IPS-15b (cell line): ENCODE results near the gene OR8H3.
"Not testable (repeated sequence)": the region's sequence is repeated elsewhere in the genome, so short reads cannot be mapped to it uniquely, and the experiment has no call there.

Experiments
- H3K27me3 ChIP-seq: one replicate; pipeline ENCODE4 v1.6.1; 2013; ENCODE audit warnings: low read length; ENCODE audit not compliant: control insufficient read depth, insufficient read depth
- H3K36me3 ChIP-seq: one replicate; pipeline ENCODE4 v1.6.1; 2013; ENCODE audit warnings: low read length; ENCODE audit not compliant: control insufficient read depth, insufficient read depth
- H3K4me1 ChIP-seq: one replicate; pipeline ENCODE4 v1.6.1; 2013; ENCODE audit warnings: mild to moderate bottlenecking, low read length; ENCODE audit not compliant: control insufficient read depth, insufficient read depth
- H3K4me3 ChIP-seq: one replicate; pipeline ENCODE4 v1.5.1; 2013; ENCODE audit warnings: low read depth, low read length
- H3K9ac ChIP-seq: one replicate; pipeline ENCODE4 v1.6.1; 2013; ENCODE audit warnings: low read depth, mild to moderate bottlenecking, low read length
- H3K9me3 ChIP-seq: one replicate; pipeline ENCODE4 v1.6.1; 2013; ENCODE audit warnings: mild to moderate bottlenecking, low read length; ENCODE audit not compliant: control insufficient read depth, insufficient read depth

Gene OR8H3, protein sequence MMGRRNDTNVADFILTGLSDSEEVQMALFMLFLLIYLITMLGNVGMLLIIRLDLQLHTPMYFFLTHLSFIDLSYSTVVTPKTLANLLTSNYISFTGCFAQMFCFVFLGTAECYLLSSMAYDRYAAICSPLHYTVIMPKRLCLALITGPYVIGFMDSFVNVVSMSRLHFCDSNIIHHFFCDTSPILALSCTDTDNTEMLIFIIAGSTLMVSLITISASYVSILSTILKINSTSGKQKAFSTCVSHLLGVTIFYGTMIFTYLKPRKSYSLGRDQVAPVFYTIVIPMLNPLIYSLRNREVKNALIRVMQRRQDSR

DNA sequence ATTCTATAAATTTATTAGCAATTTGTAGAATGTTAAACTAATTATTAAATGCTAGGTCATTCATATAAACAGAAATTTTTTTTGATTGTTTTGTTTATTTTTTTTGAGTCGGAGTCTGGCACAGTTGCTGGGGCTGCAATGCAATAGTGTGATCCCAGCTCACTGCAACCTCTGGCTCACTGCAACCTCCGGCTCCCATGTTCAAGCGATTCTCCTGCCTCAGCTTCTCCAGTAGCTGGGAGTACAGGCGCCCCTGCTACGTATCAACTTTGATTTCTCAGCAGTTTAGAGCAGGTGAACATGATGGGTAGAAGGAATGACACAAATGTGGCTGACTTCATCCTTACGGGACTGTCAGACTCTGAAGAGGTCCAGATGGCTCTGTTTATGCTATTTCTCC, at the start of gene OR8H3:
Gene OR8H3, plus strand, starts transcription at position 301 of the 400 bp plus-strand sequence. Its CDS starts 0 bp downstream, at position 301.
- no peaks in the 10 kb centered on the region for H3K4me1 ChIP-seq
- no peaks in the 10 kb centered on the region for H3K9me3 ChIP-seq
- H3K27me3 ChIP-seq: no peaks in the 10 kb centered on the region
- H3K4me3 ChIP-seq: no peak within 1 kb of the TSS
- no peak within 1 kb of the TSS for H3K9ac ChIP-seq
- no peaks in the 10 kb centered on the region for H3K36me3 ChIP-seq

DNA sequence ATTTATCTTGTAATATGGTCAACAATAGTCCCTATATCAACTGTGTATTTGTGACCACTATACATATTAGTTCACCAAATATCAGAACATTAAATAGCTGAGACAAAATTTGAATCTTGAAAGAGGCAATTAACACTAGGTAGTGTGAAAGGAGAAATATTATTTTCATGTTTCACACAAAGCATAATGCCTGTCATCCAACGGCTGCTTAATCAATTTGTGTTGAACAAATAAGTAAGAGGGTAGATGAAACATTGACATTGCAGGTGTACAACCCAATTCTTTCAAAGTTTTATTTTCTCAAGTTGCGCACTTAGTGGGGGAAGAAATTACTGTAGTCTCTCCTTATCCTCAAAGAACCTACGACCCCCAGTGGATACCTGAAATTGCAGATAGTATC, 32.5 kb upstream of the OR8H3 start:
- no peak overlapping the region for H3K9ac ChIP-seq
- H3K27me3 ChIP-seq: no peaks in the 10 kb centered on the region
- no peaks in the 10 kb centered on the region for H3K9me3 ChIP-seq
- H3K36me3 ChIP-seq: no peaks in the 10 kb centered on the region
- no peak overlapping the region for H3K4me3 ChIP-seq
- no peaks in the 10 kb centered on the region for H3K4me1 ChIP-seq

DNA sequence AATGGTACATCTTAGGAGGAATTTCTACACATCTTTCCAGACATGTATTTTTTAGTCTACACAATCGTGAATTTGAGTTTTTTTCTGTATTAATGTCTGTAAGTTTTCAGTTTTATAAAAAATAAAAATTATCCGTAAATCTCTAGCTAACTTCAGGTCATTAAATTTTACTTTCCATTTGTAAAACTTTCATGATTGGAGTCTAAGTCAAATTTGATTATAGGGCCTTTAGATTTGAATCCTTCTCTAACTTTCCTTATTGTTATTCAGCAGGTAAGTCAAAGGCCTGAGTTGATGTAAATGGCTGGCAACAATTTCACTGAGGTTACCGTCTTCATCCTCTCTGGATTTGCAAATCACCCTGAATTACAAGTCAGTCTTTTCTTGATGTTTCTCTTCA, 29.2 kb upstream of the OR8H3 start, which contains the start of gene OR8I2:
Gene OR8I2, plus strand, starts transcription at position 301 of the 400 bp plus-strand sequence. Its CDS starts 0 bp downstream, at position 301.
- Histone ChIP-seq H3K36me3 (no peaks in the 10 kb centered on the region), H3K9ac (no peak within 1 kb of the TSS), H3K4me1 (no peaks in the 10 kb centered on the region), H3K9me3 (no peaks in the 10 kb centered on the region), H3K27me3 (no peaks in the 10 kb centered on the region), H3K4me3 (no peak within 1 kb of the TSS)

DNA sequence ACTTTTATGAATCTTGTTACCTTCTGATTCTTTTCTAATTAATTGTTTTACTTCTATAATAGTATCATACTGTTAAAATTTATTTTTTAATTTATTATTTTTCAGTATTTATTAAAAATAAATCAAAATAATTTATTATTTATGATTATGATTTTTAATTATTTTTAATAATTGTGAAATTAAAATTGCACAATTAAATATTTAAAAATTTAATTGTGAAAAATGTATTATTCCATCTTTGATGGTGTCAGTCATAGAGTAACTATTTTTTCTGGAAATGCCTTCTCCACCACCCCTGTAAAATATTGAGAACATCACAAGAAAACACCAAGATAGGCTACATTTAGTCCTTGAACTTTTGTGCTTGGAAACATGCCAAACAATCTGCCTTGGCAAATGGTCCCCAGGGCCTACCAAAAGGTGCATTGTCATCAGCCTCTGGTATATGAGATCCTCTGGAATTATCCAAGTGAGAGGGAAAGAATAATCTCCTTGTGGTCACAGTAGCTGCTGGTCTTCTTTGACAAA, 18.9 kb upstream of the OR8H3 start, which contains the start of gene OR8H2:
Gene OR8H2, plus strand, starts transcription at position 478 of the 528 bp plus-strand sequence. CDS start 1,356 bp downstream, outside the sequence.
- Histone ChIP-seq H3K36me3 (no peaks in the 10 kb centered on the region), H3K4me1 (no peaks in the 10 kb centered on the region), H3K9ac (no peak within 1 kb of the TSS), H3K27me3 (no peaks in the 10 kb centered on the region), H3K9me3 (no peaks in the 10 kb centered on the region), H3K4me3 (no peak within 1 kb of the TSS)

DNA sequence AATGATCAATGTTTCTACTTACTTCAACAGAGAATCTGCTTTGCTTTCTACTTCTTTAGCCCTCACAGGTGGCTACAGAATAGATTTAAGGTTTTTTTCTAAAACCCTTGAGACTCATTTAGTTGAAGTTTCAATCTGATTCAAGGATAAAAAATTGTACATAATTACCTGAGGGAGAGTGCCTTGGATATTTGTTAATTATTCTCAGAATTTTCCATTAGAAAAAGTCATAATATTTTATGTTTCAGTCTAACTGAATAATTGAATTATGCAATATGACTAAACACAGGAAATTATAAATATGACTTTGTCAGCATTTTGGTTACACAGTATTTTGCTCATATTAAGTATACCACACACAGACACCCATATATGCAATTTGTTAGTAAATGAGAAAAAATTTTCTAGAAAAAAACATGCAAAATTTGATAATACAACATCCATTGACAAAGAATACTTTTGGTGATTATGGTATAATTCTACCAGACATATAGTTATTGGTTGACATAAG, 18.0 kb downstream of the OR8H3 start, which contains the start of gene OR8J3:
Gene OR8J3, minus strand, starts transcription at position 51 of the 511 bp plus-strand sequence. CDS start 2,483 bp downstream, outside the sequence.
- Histone ChIP-seq H3K36me3 (no peaks in the 10 kb centered on the region), H3K9me3 (no peaks in the 10 kb centered on the region), H3K27me3 (no peaks in the 10 kb centered on the region), H3K9ac (no peak within 1 kb of the TSS), H3K4me1 (no peaks in the 10 kb centered on the region), H3K4me3 (no peak within 1 kb of the TSS)

DNA sequence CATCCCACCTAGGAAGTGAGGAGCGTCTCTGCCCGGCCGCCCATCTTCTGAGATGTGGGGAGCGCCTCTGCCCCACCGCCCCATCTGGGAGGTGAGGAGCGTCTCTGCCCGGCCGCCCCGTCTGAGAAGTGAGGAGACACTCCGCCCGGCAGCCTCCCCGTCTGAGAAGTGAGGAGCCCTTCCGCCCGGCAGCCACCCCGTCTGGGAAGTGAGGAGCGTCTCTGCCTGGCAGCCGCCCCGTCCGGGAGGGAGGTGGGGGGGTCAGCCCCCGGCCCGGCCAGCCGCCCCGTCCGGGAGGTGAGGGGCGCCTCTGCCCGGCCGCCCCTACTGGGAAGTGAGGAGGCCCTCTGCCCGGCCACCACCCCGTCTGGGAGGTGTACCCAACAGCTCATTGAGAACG, 21.5 kb downstream of the OR8H3 start:
- not testable (repeated sequence) for H3K9ac ChIP-seq

DNA sequence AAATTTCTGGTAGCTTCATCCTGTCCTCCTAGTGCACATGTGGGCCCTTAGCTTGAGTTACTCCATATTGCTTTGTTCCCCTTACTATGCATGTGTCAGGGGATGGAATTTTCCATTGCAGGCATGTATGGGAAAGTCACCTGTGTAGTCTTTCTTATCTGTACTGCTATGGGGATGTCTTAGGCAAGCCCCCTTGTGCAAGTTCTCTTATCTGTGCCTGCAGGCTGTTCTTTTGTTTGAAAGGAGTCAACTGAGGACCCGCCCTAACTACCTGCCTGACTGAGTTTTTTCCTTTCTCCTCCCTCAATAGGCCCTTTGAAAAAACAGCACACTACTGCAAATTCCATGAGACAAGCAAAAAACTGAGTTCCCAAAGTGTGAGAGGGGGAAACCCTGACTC, 29.2 kb downstream of the OR8H3 start:
- Histone ChIP-seq H3K9ac (no peak overlapping the region), H3K4me3 (no peak overlapping the region), H3K36me3 (peaks cover 2% of the 10 kb centered on the region), H3K27me3 (no peaks in the 10 kb centered on the region), H3K9me3 (no peaks in the 10 kb centered on the region), H3K4me1 (no peaks in the 10 kb centered on the region)

More for the DNA sequence above, 21.5 kb downstream of the OR8H3 start:
- not testable (repeated sequence) for H3K36me3 ChIP-seq, H3K4me1 ChIP-seq, H3K9me3 ChIP-seq, H3K4me3 ChIP-seq, H3K27me3 ChIP-seq

DNA sequence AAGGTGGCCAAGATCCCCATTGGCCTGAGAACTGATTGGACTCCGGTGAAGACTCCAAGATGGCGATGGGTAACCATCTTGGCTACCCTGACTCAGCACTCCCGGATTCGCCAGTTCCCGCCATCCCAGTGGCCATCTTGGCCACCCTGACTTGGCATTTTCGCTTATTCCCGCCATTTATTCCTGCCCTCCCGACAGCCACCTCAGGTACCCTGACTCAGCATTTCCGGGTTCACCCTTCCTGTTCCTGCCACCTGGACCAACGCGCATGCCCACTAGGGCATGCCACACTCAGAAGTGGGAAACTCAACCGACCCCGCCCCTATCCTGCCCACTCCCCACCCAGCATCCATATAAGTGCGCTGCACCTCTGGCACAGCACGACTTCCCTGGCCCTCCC, 30.2 kb downstream of the OR8H3 start:
- no peak overlapping the region for H3K9ac ChIP-seq
- no peaks in the 10 kb centered on the region for H3K27me3 ChIP-seq
- H3K36me3 ChIP-seq: peaks cover 2% of the 10 kb centered on the region
- H3K9me3 ChIP-seq: no peaks in the 10 kb centered on the region
- no peak overlapping the region for H3K4me3 ChIP-seq
- H3K4me1 ChIP-seq: no peaks in the 10 kb centered on the region

DNA sequence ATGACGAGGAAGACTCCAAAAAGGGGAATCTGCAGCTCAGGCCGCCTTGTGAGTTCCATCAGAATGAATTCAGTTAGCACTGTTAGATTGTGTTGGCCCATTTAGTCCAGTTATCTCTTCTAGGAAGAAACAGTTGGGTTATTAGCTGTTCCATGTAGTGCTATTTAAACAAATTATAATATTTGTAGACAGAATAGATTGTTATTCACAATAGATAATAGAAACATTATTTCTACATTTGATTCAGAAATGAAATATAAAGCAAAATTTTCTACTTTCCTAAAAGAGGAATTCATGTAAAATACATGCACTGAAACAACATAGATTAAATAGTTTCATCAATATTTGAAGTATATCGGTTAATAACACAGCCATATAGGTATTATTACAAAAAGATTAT, 38.0 kb downstream of the OR8H3 start, which contains the start of gene OR8K5:
Gene OR8K5, minus strand, starts transcription at position 101 of the 400 bp plus-strand sequence. Its CDS starts 0 bp downstream, at position 101.
- Histone ChIP-seq H3K9ac (no peak within 1 kb of the TSS), H3K4me3 (no peak within 1 kb of the TSS), H3K4me1 (no peaks in the 10 kb centered on the region), H3K9me3 (no peaks in the 10 kb centered on the region), H3K27me3 (no peaks in the 10 kb centered on the region), H3K36me3 (no peaks in the 10 kb centered on the region)

DNA sequence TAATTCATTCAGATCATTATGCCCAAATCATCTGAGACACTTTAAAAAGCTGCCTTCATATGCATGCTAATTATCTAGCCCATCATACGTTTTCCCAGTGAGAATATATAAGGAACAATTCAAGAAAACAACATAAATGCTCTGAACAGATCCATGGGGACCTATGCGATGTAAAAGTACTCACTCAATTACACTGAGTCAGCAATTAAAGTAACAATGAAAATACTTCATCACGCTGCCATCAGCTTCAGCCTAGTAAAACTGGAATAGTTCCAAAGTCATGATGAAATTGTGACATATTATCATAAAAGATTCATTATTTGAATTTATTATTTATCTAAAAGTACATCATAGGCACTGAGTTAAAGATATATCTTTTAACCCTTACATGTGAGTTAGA, 41.6 kb downstream of the OR8H3 start:
- no peaks in the 10 kb centered on the region for H3K36me3 ChIP-seq
- H3K9me3 ChIP-seq: no peaks in the 10 kb centered on the region
- H3K4me1 ChIP-seq: no peaks in the 10 kb centered on the region
- no peaks in the 10 kb centered on the region for H3K27me3 ChIP-seq
- H3K9ac ChIP-seq: no peak overlapping the region
- H3K4me3 ChIP-seq: no peak overlapping the region

DNA sequence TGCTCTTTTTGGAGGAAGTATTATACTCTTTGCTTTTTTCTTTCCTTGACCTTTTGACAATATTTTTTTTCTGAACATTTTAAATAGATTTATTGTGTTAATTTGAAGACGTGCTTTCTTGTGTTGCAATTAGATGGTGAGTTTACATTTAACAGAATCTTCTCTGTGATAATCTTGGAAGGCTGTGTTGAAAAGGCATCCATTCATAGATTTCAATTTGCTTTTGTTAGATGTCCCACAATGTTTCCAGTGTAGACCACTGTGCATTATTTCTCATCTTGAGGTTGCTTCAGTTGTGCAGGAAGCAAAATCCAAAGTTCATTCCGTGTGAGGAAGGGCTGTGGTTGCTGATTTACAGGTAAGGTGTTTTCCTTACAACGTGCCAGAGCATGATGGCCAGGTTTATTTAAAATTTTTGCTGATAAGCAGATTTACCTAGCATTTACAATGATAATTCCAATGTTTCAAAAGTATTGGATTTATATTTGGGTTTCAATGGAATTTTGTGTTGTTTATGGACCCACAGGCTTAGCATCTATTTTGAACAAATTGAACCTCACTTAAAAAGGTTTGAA, 50.2 kb downstream of the OR8H3 start:
- Histone ChIP-seq H3K36me3 (no peaks in the 10 kb centered on the region), H3K9ac (no peak overlapping the region), H3K4me1 (no peaks in the 10 kb centered on the region), H3K4me3 (no peak overlapping the region), H3K27me3 (no peaks in the 10 kb centered on the region), H3K9me3 (no peaks in the 10 kb centered on the region)
